Measurements from ENCODE around the gene ATP5F1E.

ATP5F1E gene

DNA sequence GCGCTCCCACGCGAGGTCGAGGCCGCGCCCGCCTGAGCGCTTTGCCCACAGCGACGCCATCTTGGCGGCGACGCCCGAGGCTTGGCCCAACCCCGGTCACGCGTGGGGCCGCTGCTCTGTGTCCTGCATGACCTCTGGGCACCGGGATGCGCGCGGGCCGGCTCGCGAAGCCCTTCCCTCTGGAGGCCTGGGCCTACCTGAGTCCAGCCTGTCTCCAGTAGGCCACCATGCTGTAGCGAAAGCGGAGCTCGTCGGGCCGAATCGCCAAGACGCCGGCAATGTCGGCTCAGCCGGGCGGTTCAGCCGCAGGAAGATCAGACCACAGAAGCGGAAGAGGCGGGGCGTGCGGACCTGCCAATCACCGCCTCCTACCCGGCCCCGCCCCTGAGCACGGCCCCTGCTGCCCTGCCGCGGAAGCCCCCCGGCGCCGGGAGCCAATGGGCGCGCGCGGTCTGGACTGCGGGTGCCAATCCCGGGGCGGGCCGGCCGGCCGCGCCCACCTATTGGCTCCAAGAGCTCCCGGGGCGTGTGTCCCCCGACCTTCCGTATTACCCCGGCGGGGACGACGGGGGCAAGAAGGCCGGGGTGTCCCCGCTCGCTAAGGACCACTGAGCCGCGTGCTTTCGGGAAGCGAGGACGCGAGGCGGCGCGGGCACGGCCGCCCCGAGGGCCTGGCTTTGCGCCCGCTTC, at the start of gene ATP5F1E:
TSS of gene ATP5F1E (minus strand) at position 313 of the 690 bp plus-strand sequence. CDS start at position 229, 84 bp downstream.
- DNase-seq, result peak; percentile 98

GRCh38 chr20:59081036-59081435, 48.9 kb upstream of the ATP5F1E start:
- no peak for DNase-seq

DNA sequence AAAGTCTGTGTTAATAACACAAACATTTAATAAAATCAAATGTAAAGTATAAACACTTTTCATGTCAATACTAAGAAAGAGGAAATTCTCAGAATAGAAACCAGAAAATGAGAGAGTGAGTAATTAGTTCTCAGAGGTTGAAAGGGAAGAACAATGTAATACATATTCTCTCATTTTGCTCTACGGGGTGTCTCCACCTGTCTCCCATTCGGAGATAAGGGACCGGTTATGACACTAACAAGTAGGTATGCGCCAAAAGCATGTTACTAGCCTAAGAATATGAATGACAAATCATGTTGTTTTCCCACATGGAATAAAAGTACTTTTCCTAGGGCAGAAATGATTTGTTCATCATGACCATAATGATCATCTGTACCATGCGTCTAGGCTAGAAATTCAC, 46.1 kb upstream of the ATP5F1E start:
- no peak for DNase-seq

DNA sequence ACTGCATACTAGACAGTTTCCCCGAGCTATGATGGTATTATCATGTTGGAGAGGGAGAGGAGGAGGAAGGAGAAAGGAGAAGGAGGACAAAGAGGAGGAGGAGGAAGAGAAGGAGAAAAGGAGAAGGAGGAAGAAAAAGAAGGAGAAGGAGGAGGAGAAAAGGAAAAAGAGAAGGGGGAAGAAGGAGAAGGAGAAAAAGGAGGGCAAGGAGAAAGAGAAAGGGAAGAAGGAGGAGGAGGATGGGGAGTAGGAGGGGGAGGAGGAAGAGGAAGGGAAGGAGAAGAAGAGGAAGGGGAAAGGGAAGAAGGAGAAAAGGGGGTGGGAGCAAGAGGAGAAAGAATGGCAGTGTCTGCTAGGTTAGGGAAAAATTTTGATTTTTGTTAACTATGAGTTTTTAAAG, 45.6 kb upstream of the ATP5F1E start:
- DNase-seq, result no peak

GRCh38 chr20:59075934-59076508, 43.9 kb upstream of the ATP5F1E start:
- no peak for DNase-seq

GRCh38 chr20:59074456-59074855, 42.3 kb upstream of the ATP5F1E start:
- no peak for DNase-seq

DNA sequence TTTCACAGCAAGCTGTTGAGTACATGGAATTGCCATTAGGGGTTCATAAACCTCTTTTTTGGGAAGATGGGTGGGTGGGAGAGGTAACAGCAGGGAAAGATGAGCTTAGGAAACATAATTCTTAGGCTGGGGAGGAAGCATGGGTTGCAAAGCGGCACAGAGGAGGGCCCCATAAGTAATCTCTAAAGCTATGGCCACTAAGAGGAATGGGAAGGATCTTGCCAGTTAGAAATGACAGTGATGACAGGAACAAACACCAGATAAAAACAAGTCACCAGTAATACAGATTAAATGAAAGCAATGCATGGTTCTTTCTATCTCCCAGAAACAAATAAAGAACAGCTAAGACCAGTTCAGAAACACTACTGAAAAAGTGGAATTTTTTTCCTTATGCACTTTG, 41.4 kb upstream of the ATP5F1E start:
- no peak for DNase-seq

DNA sequence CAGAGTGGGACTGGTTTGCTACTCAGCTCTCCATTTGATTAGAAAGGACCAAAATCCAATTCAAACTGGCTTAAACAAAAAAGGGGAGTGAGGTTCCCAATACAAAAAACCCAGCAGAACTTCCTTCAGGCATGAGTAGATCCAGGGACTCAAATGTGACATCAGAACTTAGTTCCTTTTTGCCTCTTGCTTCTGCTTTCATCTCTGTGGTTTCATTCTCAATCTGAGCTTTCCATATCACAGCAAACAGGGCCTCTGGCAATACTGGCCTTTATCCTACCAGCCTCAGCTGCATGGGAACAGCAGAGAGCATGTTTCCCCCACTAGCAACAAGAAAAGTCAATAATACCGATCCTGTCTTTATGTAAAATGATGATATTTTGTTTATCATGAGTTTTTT, 39.1 kb upstream of the ATP5F1E start:
- no peak for DNase-seq

GRCh38 chr20:59069026-59069425, 36.9 kb upstream of the ATP5F1E start:
- DNase-seq, result no peak

DNA sequence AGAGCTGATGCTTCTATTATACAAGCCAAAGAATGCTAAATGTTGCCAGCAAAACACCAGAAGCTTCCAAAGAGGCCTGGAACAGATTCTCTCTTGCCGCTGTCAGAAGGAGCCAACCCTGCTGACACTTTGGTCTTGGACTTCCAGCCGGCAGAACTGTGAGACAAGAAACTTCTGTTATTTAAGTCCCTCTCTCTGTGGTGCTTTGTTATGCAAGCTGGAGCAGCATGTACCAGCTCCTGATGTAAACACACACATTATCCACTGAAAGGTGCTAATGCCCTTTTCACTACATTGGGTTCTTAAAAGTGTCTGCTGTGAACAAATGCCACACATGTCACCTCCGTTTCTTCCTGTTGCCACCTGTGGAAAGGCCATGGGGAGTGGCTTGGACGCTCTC, 36.4 kb upstream of the ATP5F1E start:
- no peak for DNase-seq

- DNase-seq, result no peak
Observed at GRCh38 chr20:59064214-59064722, 32.1 kb upstream of the ATP5F1E start.

DNA sequence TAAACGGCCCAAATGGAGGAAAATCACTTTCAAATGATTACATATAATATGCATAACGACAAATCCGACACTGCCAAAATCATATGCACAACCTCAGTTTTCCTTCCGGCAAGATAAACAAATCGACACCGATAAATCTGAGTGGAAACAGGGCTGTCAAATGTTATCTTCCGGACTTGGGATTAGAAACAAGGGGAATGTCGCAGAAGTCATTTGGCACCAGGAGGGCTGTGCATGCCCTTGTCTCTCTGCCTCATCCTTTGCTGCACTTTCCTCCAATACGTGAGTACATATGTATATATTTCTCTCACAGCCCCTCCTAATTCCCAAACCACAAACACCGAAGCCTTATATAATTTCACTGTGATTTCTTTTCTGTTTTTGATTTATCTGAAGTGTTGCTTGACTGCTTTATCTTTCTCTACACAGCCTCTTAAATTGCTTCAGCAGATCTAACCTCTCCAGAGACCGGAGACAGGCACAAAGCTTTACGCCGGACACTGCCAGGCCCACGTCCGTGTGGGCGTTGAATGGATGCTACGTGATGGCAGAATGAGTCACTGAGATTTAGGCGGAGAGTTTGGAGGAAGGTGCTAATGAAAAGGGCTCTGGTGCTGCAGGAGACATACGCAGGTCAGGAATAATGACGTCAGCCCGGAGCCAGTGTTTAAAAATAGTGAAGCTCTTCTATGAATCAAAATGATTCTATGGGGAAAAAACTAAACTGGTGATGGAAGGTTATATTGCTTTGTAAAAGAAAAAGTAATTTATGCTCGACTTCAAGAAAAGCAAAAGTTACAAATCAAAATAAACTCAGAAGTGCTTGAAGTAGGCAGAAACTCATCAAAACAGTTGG, 31.5 kb upstream of the ATP5F1E start:
- no peak for DNase-seq

DNA sequence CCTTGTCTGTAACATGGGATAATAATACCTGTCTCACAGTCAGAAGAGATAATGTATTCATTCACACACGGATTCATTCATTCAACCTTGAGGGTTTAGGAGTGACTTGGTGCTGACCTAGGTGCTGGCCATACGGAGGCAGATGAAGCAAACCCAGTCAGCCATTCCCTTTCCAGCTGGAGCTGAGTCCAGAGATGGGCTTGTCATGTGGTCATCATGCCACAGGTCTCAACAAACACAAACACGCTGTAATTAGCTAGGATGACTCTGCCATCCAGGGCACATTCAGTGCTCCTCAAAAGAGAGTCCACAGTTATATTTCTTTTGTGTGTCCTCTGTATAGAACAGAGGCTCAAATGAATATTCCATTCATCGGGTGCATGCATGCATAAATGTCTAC, 29.9 kb upstream of the ATP5F1E start:
- DNase-seq, result no peak

DNA sequence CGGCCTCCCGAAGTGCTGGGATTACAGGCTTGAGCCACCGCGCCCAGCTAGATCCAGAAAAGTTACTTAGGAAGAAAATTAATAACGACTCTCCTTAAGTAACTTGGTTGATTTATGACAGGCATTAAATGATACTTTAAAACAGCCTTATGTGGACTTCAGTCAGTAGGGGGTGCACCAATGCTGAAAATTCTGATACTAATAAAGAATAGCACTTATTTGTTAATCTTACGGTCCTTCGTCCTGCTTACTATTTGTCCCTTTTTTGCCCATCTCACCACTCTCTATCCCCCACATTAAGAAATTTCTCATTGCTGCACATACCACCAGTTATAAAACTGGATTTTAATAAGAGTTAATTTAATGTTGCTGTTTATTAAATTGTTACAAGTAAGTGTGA, 23.2 kb upstream of the ATP5F1E start:
- no peak for DNase-seq

- no peak for DNase-seq
Observed at GRCh38 chr20:59051666-59052185, 19.6 kb upstream of the ATP5F1E start.

- DNase-seq, result no peak
Observed at GRCh38 chr20:59050437-59050836, 18.3 kb upstream of the ATP5F1E start.

GRCh38 chr20:59048681-59049030, 16.5 kb upstream of the ATP5F1E start:
- no peak for DNase-seq

GRCh38 chr20:59047938-59048680, 16.0 kb upstream of the ATP5F1E start:
- DNase-seq, result no peak

DNA sequence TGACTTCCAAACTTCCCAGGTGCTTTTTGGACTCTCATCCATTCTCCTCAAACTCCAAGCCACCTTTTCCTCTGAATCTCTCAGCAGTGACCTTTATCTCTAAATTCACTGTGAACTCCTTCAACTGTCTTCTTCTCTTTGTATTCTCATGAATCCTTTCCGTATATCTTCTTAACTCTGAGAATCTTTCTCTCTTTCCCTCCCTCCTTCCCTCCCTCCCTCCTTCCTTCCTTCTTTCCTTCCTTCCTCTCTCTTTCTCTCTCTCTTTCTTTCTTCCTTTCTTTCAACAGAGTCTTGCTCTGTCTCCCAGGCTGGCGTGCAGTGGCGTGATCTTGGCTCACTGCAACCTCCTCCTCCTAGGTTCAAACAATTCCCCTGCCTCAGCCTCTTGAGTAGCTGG, 14.7 kb upstream of the ATP5F1E start:
- no peak for DNase-seq

DNA sequence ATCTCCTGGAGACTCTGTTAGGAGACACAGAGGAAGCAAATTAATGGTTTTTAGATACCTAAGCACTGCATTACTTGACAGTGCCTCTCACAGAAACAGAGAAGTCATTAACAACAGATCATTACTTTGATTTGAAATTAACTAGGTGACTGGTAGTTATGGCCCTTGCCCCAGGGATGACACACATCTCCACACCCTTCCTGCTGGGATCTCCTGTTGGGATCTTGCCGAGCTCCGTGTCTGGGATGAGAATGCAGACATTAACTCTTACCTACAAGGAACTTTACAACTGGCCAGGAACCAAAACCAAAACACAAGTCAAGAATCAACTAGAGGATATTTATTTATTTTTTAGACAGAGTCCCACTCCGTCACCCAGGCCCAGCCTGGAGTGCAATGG, 12.7 kb upstream of the ATP5F1E start:
- no peak for DNase-seq

GRCh38 chr20:59044295-59044694, 12.2 kb upstream of the ATP5F1E start:
- no peak for DNase-seq

DNA sequence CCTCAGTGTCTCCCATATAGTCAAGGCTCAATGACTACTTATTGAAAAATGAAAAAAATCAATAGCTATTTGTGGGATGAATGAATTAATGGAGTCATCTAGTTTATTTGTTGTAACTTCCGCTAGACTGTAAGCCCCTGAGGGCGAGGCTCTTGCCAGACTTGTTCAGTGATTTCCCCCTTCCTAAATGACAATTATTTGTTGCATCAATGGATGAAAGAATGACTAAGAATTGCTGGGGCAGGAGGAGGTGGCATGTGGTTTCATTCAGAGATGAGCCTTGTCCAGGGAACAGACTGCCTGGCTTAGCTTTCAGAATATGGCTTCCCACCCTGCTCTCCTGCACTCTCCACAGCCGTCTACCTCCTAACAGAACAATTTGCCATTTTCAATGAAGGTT, 11.6 kb upstream of the ATP5F1E start:
- DNase-seq, result no peak

Data from activated naive CD4-positive, alpha-beta T cell treated with anti-CD3 and anti-CD28 coated beads, Interleukin-2, amount 50 U/mL, for 16 hours (primary cell).